ENCODE measurements around the gene ARHGEF37. TPM values are rescaled to one million over a fixed set of nuclear protein-coding genes. Genes with fewer than 3 reads are reported as not detected.
A peak's percentile ranks its signal among the peaks of the same experiment; 100 is the strongest.
"Not testable (repeated sequence)": the region's sequence is repeated elsewhere in the genome, so short reads cannot be mapped to it uniquely, and the experiment has no call there.

Gene ARHGEF37
- polyA plus RNA-seq, 2 donors: 10.6 to 11.6 TPM

DNA sequence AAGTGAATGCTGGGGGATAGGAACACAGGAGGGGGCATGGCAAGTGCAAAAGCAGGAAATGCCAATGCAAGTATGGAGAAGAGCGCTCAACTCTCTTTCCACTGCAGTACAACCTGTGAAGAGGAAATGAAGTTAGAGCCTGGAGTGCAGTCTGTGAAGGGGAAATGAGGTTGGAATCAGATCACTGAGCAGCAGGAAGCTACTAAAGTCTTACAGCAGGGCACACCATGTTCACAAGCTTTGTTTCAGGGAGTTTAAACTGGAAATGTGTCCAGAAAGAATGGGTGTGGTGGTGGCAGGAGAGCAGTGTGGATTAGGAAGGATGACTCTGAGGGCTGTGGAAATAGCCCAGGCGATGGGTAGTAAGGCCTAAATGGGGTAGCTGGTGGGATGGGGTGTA, 15.4 kb downstream of the ARHGEF37 start:
- WGBS, 2 donors: 71 to 80% methylated on average over 2 of the region's 2 CpGs
- H3K9me3 ChIP-seq (ENCODE audit: control insufficient read depth in 2 of 2, insufficient read depth in 1 of 2, low read depth in 1 of 2, low read length in 1 of 2): no peaks in the 10 kb centered on the region
- H3K4me1 ChIP-seq (ENCODE audit: control insufficient read depth in 2 of 2, insufficient read depth in 2 of 2, low read length in 1 of 2): peaks cover 0 to 5% of the 10 kb centered on the region in 2 donors
- peaks cover 6 to 8% of the 10 kb centered on the region in 2 donors for H3K36me3 ChIP-seq (ENCODE audit: control insufficient read depth in 2 of 2, insufficient read depth in 2 of 2, low read length in 1 of 2)
- no peak overlapping the region for H3K4me3 ChIP-seq (ENCODE audit: low read depth in 1 of 2, low read length in 2 of 2)
- H3K27ac ChIP-seq (ENCODE audit: low read depth in 2 of 2, low read length in 1 of 2): peak overlapping the region; percentile 61 to 77
- no peaks in the 10 kb centered on the region for H3K27me3 ChIP-seq (ENCODE audit: control insufficient read depth in 1 of 2, insufficient read depth in 2 of 2, low read length in 2 of 2)

DNA sequence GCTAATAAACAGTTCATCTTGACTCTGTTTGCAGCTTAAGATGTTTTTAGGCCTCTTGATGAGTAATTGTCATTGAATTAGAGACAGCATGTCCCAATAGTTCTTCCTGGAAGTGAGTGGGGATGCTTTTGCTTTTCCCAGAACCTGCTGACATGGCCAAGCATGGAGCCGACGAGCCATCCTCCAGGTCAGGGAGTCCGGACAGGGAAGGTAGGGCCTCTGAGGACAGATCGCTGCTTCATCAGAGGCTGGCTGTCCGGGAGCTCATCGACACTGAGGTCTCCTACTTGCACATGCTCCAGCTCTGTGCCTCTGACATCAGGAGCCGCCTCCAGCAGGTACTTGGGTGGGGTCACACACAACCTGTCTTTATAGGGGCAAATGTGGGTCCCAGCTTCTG, 16.3 kb downstream of the ARHGEF37 start:
- peaks cover 0 to 5% of the 10 kb centered on the region in 2 donors for H3K4me1 ChIP-seq (ENCODE audit: control insufficient read depth in 2 of 2, insufficient read depth in 2 of 2, low read length in 1 of 2)
- WGBS, 2 donors: 89 to 95% methylated on average over 7 of the region's 7 CpGs
- peak overlapping the region in 1 of 2 donors; percentile 67 for H3K27ac ChIP-seq (ENCODE audit: low read depth in 2 of 2, low read length in 1 of 2)
- H3K27me3 ChIP-seq (ENCODE audit: control insufficient read depth in 1 of 2, insufficient read depth in 2 of 2, low read length in 2 of 2): no peaks in the 10 kb centered on the region
- H3K9me3 ChIP-seq (ENCODE audit: control insufficient read depth in 2 of 2, insufficient read depth in 1 of 2, low read depth in 1 of 2, low read length in 1 of 2): no peaks in the 10 kb centered on the region
- peaks cover 9 to 10% of the 10 kb centered on the region in 2 donors for H3K36me3 ChIP-seq (ENCODE audit: control insufficient read depth in 2 of 2, insufficient read depth in 2 of 2, low read length in 1 of 2)
- no peak overlapping the region for H3K4me3 ChIP-seq (ENCODE audit: low read depth in 1 of 2, low read length in 2 of 2)

- H3K4me3 ChIP-seq (ENCODE audit: low read depth in 1 of 2, low read length in 2 of 2); H3K4me1 ChIP-seq (ENCODE audit: control insufficient read depth in 2 of 2, insufficient read depth in 2 of 2, low read length in 1 of 2); H3K27me3 ChIP-seq (ENCODE audit: control insufficient read depth in 1 of 2, insufficient read depth in 2 of 2, low read length in 2 of 2); H3K9me3 ChIP-seq (ENCODE audit: control insufficient read depth in 2 of 2, insufficient read depth in 1 of 2, low read depth in 1 of 2, low read length in 1 of 2); H3K36me3 ChIP-seq (ENCODE audit: control insufficient read depth in 2 of 2, insufficient read depth in 2 of 2, low read length in 1 of 2); H3K27ac ChIP-seq (ENCODE audit: low read depth in 2 of 2, low read length in 1 of 2): not testable (repeated sequence)
- WGBS, 2 donors: 85 to 94% methylated on average over 2 of the region's 2 CpGs
Measured at GRCh38 chr5:149598234-149598633, 16.9 kb downstream of the ARHGEF37 start.

DNA sequence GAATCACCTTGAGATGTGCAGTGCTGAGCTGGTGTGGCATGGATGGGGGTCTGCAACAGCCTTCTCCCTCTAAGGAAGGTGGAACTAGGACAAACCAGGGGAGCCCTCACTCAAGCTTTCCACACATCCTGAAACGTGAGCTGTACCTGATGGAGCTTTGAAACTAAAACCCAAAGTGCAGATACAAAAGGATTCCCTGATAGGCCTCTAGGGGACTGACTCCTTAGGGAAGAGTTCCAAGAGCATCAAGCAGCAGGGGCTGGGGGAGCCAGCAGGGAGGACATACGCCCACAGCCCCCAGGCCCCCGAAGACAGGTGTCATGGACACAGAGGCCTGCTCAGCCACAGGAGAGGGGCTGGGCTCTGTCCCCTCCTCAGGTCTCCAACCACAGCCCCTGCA, 17.7 kb downstream of the ARHGEF37 start:
- WGBS, 2 donors: 93 to 98% methylated on average over 3 of the region's 3 CpGs
- peaks cover 9 to 10% of the 10 kb centered on the region in 2 donors for H3K36me3 ChIP-seq (ENCODE audit: control insufficient read depth in 2 of 2, insufficient read depth in 2 of 2, low read length in 1 of 2)
- H3K4me3 ChIP-seq (ENCODE audit: low read depth in 1 of 2, low read length in 2 of 2): no peak overlapping the region
- peaks cover 0 to 5% of the 10 kb centered on the region in 2 donors for H3K4me1 ChIP-seq (ENCODE audit: control insufficient read depth in 2 of 2, insufficient read depth in 2 of 2, low read length in 1 of 2)
- H3K9me3 ChIP-seq (ENCODE audit: control insufficient read depth in 2 of 2, insufficient read depth in 1 of 2, low read depth in 1 of 2, low read length in 1 of 2): no peaks in the 10 kb centered on the region
- no peaks in the 10 kb centered on the region for H3K27me3 ChIP-seq (ENCODE audit: control insufficient read depth in 1 of 2, insufficient read depth in 2 of 2, low read length in 2 of 2)
- H3K27ac ChIP-seq (ENCODE audit: low read depth in 2 of 2, low read length in 1 of 2): no peak overlapping the region

- Histone ChIP-seq H3K4me3 (ENCODE audit: low read depth in 1 of 2, low read length in 2 of 2) (no peak overlapping the region), H3K27me3 (ENCODE audit: control insufficient read depth in 1 of 2, insufficient read depth in 2 of 2, low read length in 2 of 2) (no peaks in the 10 kb centered on the region), H3K4me1 (ENCODE audit: control insufficient read depth in 2 of 2, insufficient read depth in 2 of 2, low read length in 1 of 2) (peaks cover 0 to 5% of the 10 kb centered on the region in 2 donors), H3K36me3 (ENCODE audit: control insufficient read depth in 2 of 2, insufficient read depth in 2 of 2, low read length in 1 of 2) (peaks cover 9 to 10% of the 10 kb centered on the region in 2 donors), H3K27ac (ENCODE audit: low read depth in 2 of 2, low read length in 1 of 2) (no peak overlapping the region), H3K9me3 (ENCODE audit: control insufficient read depth in 2 of 2, insufficient read depth in 1 of 2, low read depth in 1 of 2, low read length in 1 of 2) (no peaks in the 10 kb centered on the region)
- 88 to 91% methylated on average over 4 of the region's 4 CpGs for WGBS, 2 donors
Measured at GRCh38 chr5:149599375-149599774, 18.1 kb downstream of the ARHGEF37 start.

GRCh38 chr5:149600932-149601331, 19.6 kb downstream of the ARHGEF37 start:
- Histone ChIP-seq H3K9me3 (ENCODE audit: control insufficient read depth in 2 of 2, insufficient read depth in 1 of 2, low read depth in 1 of 2, low read length in 1 of 2) (no peaks in the 10 kb centered on the region), H3K4me1 (ENCODE audit: control insufficient read depth in 2 of 2, insufficient read depth in 2 of 2, low read length in 1 of 2) (peaks cover 0 to 8% of the 10 kb centered on the region in 2 donors), H3K27ac (ENCODE audit: low read depth in 2 of 2, low read length in 1 of 2) (no peak overlapping the region), H3K36me3 (ENCODE audit: control insufficient read depth in 2 of 2, insufficient read depth in 2 of 2, low read length in 1 of 2) (peaks cover 9 to 10% of the 10 kb centered on the region in 2 donors), H3K27me3 (ENCODE audit: control insufficient read depth in 1 of 2, insufficient read depth in 2 of 2, low read length in 2 of 2) (no peaks in the 10 kb centered on the region), H3K4me3 (ENCODE audit: low read depth in 1 of 2, low read length in 2 of 2) (no peak overlapping the region)
- WGBS, 2 donors: 73 to 79% methylated on average over 3 of the region's 3 CpGs

DNA sequence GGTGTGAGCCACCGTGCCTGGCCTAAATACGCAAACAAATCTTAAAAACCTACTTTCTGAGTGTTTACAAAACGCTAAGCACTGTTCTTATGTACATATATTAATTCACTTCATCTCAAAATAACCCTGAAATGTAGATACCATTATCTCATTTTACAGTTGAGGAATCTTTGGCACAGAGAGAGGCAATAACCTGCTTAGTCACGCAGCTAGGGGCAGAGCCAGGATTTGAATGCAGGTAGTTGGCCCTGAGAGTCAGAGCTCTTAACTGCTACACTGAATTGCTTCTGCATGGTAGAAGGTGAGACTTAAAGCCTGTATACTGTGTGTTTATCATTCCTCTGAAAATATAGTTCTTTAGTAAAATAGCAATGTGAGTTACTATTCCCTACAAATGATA, 21.9 kb downstream of the ARHGEF37 start:
- Histone ChIP-seq H3K27ac (ENCODE audit: low read depth in 2 of 2, low read length in 1 of 2) (peak overlapping the region; percentile 62 to 74), H3K36me3 (ENCODE audit: control insufficient read depth in 2 of 2, insufficient read depth in 2 of 2, low read length in 1 of 2) (peaks cover 5 to 6% of the 10 kb centered on the region in 2 donors), H3K9me3 (ENCODE audit: control insufficient read depth in 2 of 2, insufficient read depth in 1 of 2, low read depth in 1 of 2, low read length in 1 of 2) (no peaks in the 10 kb centered on the region), H3K4me3 (ENCODE audit: low read depth in 1 of 2, low read length in 2 of 2) (no peak overlapping the region), H3K4me1 (ENCODE audit: control insufficient read depth in 2 of 2, insufficient read depth in 2 of 2, low read length in 1 of 2) (peaks cover 0 to 9% of the 10 kb centered on the region in 2 donors), H3K27me3 (ENCODE audit: control insufficient read depth in 1 of 2, insufficient read depth in 2 of 2, low read length in 2 of 2) (no peaks in the 10 kb centered on the region)
- 46 to 66% methylated on average over 4 of the region's 4 CpGs for WGBS, 2 donors

DNA sequence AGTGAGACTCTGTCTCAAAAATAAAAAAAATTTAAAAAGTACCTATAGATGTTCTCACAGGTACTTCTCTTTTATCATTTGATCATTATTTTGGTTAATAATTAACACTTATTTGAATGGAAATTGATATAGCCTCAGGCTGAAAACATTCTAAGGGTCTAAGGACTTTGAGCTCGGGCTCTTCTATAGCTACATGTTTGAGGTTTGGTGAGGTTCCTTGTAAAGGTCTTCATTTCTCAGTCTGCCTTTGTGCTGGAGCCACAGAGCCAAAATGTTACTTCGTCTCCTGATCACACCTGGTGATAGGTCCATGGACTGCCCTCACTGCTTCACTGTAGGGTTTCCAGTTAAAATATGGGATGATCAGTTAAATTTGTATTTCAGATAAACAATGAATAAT, 22.6 kb downstream of the ARHGEF37 start:
- Histone ChIP-seq H3K9me3 (ENCODE audit: control insufficient read depth in 2 of 2, insufficient read depth in 1 of 2, low read depth in 1 of 2, low read length in 1 of 2) (no peaks in the 10 kb centered on the region), H3K4me1 (ENCODE audit: control insufficient read depth in 2 of 2, insufficient read depth in 2 of 2, low read length in 1 of 2) (peaks cover 0 to 9% of the 10 kb centered on the region in 2 donors), H3K4me3 (ENCODE audit: low read depth in 1 of 2, low read length in 2 of 2) (no peak overlapping the region), H3K36me3 (ENCODE audit: control insufficient read depth in 2 of 2, insufficient read depth in 2 of 2, low read length in 1 of 2) (peaks cover 4 to 6% of the 10 kb centered on the region in 2 donors), H3K27me3 (ENCODE audit: control insufficient read depth in 1 of 2, insufficient read depth in 2 of 2, low read length in 2 of 2) (no peaks in the 10 kb centered on the region), H3K27ac (ENCODE audit: low read depth in 2 of 2, low read length in 1 of 2) (peak overlapping the region; percentile 59 to 62)
- 89 to 91% methylated on average over 2 of the region's 2 CpGs for WGBS, 2 donors

- 93 to 98% methylated on average over 1 of the region's 1 CpG for WGBS, 2 donors
- peaks cover 0 to 11% of the 10 kb centered on the region in 2 donors for H3K4me1 ChIP-seq (ENCODE audit: control insufficient read depth in 2 of 2, insufficient read depth in 2 of 2, low read length in 1 of 2)
- H3K27ac ChIP-seq (ENCODE audit: low read depth in 2 of 2, low read length in 1 of 2): peak overlapping the region; percentile 51 to 80
- H3K4me3 ChIP-seq (ENCODE audit: low read depth in 1 of 2, low read length in 2 of 2): no peak overlapping the region
- H3K9me3 ChIP-seq (ENCODE audit: control insufficient read depth in 2 of 2, insufficient read depth in 1 of 2, low read depth in 1 of 2, low read length in 1 of 2): peaks cover 0 to under 1% of the 10 kb centered on the region in 2 donors
- H3K36me3 ChIP-seq (ENCODE audit: control insufficient read depth in 2 of 2, insufficient read depth in 2 of 2, low read length in 1 of 2): peaks cover 5 to 6% of the 10 kb centered on the region in 2 donors
- H3K27me3 ChIP-seq (ENCODE audit: control insufficient read depth in 1 of 2, insufficient read depth in 2 of 2, low read length in 2 of 2): no peaks in the 10 kb centered on the region
Measured at GRCh38 chr5:149604321-149604720, 23.0 kb downstream of the ARHGEF37 start.

DNA sequence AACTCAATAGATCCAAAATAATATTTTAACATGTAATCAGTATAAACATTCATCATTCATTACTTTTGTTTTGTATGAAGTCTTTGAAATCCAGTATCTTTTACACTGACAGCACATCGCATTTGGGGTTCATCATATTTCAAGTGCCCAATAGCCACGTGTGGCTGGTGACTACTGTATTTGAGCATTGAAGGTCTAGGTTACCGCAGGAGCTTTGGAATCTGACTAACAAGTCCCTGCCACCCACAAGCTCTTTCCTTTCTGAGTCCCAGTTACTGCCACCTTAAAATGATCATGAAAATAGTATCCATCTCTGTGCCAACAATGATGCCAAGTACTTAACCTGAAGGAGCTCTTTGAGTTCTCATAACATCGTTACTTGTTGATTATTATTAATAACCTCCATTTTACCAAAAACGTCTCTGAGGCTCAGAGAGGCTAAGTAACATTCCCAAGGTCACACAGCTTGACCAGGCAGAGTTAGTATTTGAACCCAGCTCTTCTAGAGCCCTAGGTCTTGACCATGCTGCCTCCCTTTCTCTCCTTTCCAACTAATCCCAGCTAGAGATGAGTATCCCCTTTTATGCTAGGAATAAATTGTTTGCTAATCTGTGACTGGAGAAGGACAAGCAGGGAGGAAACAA, 24.2 kb downstream of the ARHGEF37 start:
- WGBS, 2 donors: 64 to 69% methylated on average over 5 of the region's 5 CpGs
- peaks cover 6 to 14% of the 10 kb centered on the region in 2 donors for H3K36me3 ChIP-seq (ENCODE audit: control insufficient read depth in 2 of 2, insufficient read depth in 2 of 2, low read length in 1 of 2)
- H3K4me1 ChIP-seq (ENCODE audit: control insufficient read depth in 2 of 2, insufficient read depth in 2 of 2, low read length in 1 of 2): peaks cover 0 to 15% of the 10 kb centered on the region in 2 donors
- H3K9me3 ChIP-seq (ENCODE audit: control insufficient read depth in 2 of 2, insufficient read depth in 1 of 2, low read depth in 1 of 2, low read length in 1 of 2): peaks cover 0 to 6% of the 10 kb centered on the region in 2 donors
- H3K27ac ChIP-seq (ENCODE audit: low read depth in 2 of 2, low read length in 1 of 2): peak overlapping the region; percentile 21 to 98
- no peak overlapping the region for H3K4me3 ChIP-seq (ENCODE audit: low read depth in 1 of 2, low read length in 2 of 2)
- no peaks in the 10 kb centered on the region for H3K27me3 ChIP-seq (ENCODE audit: control insufficient read depth in 1 of 2, insufficient read depth in 2 of 2, low read length in 2 of 2)
